ENCODE data around the gene SPINK6. TPM values are rescaled to one million over a fixed set of nuclear protein-coding genes. Genes with fewer than 3 reads are reported as not detected.

The SPINK6 gene
- total RNA-seq, result not detected in 2 replicates

DNA sequence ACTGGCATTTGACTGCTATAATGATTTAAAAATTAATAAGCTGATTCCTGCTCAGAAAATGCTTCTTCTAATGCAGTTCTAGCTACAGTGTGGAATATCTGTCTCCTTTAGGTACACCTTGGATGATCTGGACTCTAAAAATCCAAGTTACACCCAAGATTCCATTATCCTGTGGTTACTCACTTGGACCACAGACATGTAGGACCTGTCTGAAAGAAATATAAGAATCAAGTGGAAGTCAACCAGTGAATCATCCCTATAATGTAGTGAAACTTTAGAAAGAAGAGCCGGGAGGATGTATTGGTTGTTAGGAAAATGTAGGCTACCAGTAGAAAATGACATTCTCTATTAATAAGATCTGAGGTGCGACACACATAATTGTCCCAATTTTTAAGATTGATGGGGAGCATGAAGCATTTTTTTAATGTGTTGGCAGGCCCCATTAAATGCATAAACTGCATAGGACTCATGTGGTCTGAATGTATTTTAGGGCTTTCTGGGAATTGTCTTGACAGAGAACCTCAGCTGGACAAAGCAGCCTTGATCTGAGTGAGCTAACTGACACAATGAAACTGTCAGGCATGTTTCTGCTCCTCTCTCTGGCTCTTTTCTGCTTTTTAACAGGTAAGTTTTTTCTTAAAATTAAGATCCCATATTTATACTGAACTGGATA is at the start of gene SPINK6:
TSS of gene SPINK6 (plus strand) at position 512 of the 673 bp plus-strand sequence. CDS start at position 567, 55 bp downstream.

GRCh38 chr5:148168246-148168645 is 34.6 kb upstream of the SPINK6 start, which contains the start of gene SPINK14:
Gene SPINK14, plus strand, starts transcription at chr5:148168546. Its CDS starts 1,187 bp downstream, at chr5:148169733.

DNA sequence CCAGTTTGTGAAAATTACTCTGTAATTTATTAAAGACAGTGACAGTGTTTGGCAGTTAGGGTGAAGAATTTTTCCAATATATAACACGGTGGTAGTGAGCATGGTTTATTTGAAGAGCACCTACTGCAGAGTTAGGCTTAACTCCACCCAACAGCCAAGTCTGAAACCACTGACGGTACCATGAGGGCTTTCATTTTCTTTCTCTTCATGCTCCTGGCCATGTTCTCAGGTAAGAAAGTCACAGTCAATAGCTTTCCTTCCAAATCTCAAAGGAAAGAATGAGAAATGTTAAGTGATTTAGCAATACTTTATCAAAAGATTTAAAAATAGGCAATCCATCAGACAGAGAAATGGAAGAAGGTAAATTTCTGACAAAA is 35.6 kb downstream of the SPINK6 start, which contains the start of gene MARCOL:
TSS of gene MARCOL (plus strand) at position 108 of the 377 bp plus-strand sequence. CDS start at position 181, 73 bp downstream.

Small RNAs within 50 kb of the gene (small RNA-seq; reads per million reads assigned to genes)
- gene HMGN1P16, result not detected

Other genes with a start within 250 kb of the SPINK6 start
- 0.10 TPM in 1 of 2 replicates, not detected in the other for gene SPINK5, start 139.1 kb upstream of the SPINK6 start, total RNA-seq
- gene SPINK14, start 34.5 kb upstream of the SPINK6 start, total RNA-seq, result not detected in 2 replicates
- gene MARCOL, start 35.5 kb downstream of the SPINK6 start, total RNA-seq, result not detected in 2 replicates
- gene SPINK13, start 65.8 kb downstream of the SPINK6 start, total RNA-seq, result not detected in 2 replicates
- gene SPINK7, start 109.4 kb downstream of the SPINK6 start, total RNA-seq, result not detected in 2 replicates
- gene SPINK9, start 132.5 kb downstream of the SPINK6 start, total RNA-seq, result not detected in 2 replicates
- 53.9 and 72.4 TPM in 2 replicates for gene FBXO38, start 180.9 kb downstream of the SPINK6 start, total RNA-seq

All from vein endothelial cell (primary cell).